ENCODE measurements around the gene GRIN2C.

GRIN2C gene

DNA sequence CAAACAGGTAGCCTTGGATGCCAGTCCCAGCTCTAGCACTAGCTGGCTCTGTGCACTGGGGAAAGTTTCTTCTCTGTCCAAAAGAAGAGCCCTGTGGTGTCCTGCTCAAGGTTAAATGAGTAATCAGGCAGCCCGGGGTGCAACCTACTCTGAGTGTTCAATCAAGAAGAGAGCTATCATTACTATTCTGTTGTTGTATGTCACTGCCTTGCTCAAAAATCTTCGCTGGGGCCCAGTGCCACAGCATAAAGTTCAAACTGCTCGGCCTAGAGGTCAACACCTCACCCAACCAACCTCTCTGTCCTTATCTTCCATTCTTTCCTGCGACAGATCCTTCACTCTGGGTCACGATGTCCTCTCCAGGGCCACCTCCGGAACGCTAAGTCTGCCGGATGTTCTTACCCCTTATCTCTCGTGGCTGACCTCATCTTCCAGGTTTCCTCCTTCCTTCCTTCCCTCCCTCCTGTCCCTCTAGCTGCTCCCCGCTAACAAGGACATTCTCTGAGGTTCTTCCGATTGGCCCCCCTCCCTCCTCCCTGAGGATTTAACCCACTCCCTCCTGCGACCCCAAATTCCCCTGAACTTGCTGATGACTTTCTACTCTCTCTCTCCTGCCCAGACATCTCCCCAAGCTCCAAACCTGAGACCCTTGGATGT lies 8.7 kb upstream of the GRIN2C start:
- no peaks in the 10 kb centered on the region for H3K27me3 ChIP-seq (ENCODE audit: insufficient read depth, low read length)
- H3K4me1 ChIP-seq (ENCODE audit: insufficient read depth, low read length, severe bottlenecking) = peaks cover 7% of the 10 kb centered on the region
- H3K27ac ChIP-seq (ENCODE audit: low read depth, low read length, poor library complexity, severe bottlenecking) = no peak overlapping the region
- H3F3A ChIP-seq (ENCODE audit: insufficient read depth, low read length) = no peaks in the 10 kb centered on the region
- H3K4me3 ChIP-seq (ENCODE audit: low read depth, low read length, poor library complexity, severe bottlenecking) = no peak overlapping the region
- TF ChIP-seq, protein P1, sequence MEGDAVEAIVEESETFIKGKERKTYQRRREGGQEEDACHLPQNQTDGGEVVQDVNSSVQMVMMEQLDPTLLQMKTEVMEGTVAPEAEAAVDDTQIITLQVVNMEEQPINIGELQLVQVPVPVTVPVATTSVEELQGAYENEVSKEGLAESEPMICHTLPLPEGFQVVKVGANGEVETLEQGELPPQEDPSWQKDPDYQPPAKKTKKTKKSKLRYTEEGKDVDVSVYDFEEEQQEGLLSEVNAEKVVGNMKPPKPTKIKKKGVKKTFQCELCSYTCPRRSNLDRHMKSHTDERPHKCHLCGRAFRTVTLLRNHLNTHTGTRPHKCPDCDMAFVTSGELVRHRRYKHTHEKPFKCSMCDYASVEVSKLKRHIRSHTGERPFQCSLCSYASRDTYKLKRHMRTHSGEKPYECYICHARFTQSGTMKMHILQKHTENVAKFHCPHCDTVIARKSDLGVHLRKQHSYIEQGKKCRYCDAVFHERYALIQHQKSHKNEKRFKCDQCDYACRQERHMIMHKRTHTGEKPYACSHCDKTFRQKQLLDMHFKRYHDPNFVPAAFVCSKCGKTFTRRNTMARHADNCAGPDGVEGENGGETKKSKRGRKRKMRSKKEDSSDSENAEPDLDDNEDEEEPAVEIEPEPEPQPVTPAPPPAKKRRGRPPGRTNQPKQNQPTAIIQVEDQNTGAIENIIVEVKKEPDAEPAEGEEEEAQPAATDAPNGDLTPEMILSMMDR (IDR thresholded peaks at IDR 0.05; ENCODE audit: low read length) = no peak
- no peak for TF ChIP-seq EZH2 (IDR thresholded peaks at IDR 0.05; ENCODE audit: borderline replicate concordance, low read length)
- no peak overlapping the region for H2AFZ ChIP-seq (ENCODE audit: low read length)
- H3K4me2 ChIP-seq (ENCODE audit: low read length) = no peak overlapping the region
- no peaks in the 10 kb centered on the region for H3K79me2 ChIP-seq (ENCODE audit: insufficient read depth, low read length)
- H3K9me2 ChIP-seq (ENCODE audit: low read depth, low read length) = no peaks in the 10 kb centered on the region
- no peaks in the 10 kb centered on the region for H3K36me3 ChIP-seq (ENCODE audit: insufficient read depth, low read length)
- no peaks in the 10 kb centered on the region for H3K9me3 ChIP-seq (ENCODE audit: low read length)
- H4K20me1 ChIP-seq (ENCODE audit: insufficient read depth, low read length) = no peaks in the 10 kb centered on the region
- H3K9ac ChIP-seq (ENCODE audit: low read length) = no peak overlapping the region

DNA sequence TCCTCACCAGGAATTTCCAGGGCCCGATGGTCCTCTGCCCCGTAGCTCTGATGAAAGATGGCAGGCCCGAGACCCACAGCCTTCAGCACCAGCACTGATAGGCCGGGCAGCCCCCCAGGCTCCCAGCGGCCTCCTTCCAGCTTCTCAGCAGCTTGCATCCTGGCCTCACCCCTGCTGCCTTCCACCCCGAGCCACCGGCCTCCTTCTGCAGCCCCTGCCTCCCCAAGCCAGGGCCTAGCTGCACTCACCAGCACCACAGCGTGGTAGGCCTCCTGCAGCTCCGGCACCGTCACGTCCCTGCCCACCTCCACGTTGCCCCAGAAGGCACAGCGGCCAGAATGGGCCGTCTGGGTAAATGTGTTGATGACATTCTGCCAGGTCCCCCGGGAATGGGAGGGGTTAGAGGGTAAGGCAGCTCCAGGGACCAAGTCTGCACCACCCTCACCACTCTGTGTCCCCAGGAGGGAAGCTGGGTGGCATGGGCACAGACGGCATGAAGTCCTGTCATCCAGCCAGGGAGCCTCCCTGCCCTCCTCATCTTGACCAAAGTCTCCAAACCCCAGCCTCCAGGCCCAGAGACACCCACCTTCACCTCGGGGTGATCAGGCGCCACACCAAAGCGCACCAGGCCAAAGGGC lies 6.6 kb upstream of the GRIN2C start:
- Histone ChIP-seq H3K9me3 (ENCODE audit: low read length) (no peaks in the 10 kb centered on the region), H3K36me3 (ENCODE audit: insufficient read depth, low read length) (no peaks in the 10 kb centered on the region), H3K27me3 (ENCODE audit: insufficient read depth, low read length) (no peaks in the 10 kb centered on the region; the same call in 1 of the 2 replicates), H3K9me2 (ENCODE audit: low read depth, low read length) (no peaks in the 10 kb centered on the region), H3K4me2 (ENCODE audit: low read length) (no peak overlapping the region), H3F3A (ENCODE audit: insufficient read depth, low read length) (no peaks in the 10 kb centered on the region), H3K27ac (ENCODE audit: low read depth, low read length, poor library complexity, severe bottlenecking) (no peak overlapping the region), H3K79me2 (ENCODE audit: insufficient read depth, low read length) (no peaks in the 10 kb centered on the region), H3K4me1 (ENCODE audit: insufficient read depth, low read length, severe bottlenecking) (no peaks in the 10 kb centered on the region), H4K20me1 (ENCODE audit: insufficient read depth, low read length) (no peaks in the 10 kb centered on the region), H2AFZ (ENCODE audit: low read length) (no peak overlapping the region), H3K4me3 (ENCODE audit: low read depth, low read length, poor library complexity, severe bottlenecking) (no peak overlapping the region), H3K9ac (ENCODE audit: low read length) (no peak overlapping the region)
- TF ChIP-seq, protein P1 (IDR thresholded peaks at IDR 0.05; ENCODE audit: low read length) = no peak
- TF ChIP-seq EZH2 (IDR thresholded peaks at IDR 0.05; ENCODE audit: borderline replicate concordance, low read length) = no peak

DNA sequence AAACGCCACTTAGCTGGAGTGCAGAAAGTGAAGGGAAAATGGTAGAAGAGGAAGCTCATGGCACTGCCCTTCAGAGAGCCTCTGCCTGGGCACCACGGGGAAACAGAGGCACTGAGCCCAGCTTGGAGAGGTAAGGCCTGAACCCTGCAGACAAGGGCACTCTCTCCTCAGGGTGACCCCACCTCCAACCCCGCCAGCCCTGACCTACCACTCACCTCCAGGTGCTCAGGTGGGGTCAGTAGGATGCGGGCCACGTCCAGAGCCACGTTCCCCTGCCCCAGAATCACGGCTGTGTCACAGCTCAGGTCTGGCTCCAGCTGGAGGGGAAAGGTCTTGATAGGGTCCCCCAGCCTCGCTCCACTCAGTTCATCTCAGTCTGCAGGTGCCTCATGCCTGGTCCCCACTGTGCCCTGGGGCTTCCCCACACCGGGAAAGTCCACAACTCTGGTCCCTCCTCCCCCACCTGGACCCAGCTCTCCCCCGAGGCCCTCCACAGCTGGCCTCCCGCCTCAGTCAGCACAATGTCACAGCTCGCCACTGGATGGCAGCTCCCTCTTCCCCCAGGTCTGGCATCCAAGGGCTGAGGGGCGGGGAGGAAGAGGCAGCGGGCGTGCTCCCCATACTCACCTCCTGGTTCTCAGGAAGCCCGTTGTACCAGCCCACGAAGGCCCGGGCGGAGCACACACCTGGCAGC lies 6.0 kb upstream of the GRIN2C start:
- Histone ChIP-seq H3K36me3 (ENCODE audit: insufficient read depth, low read length) (no peaks in the 10 kb centered on the region), H2AFZ (ENCODE audit: low read length) (no peak overlapping the region), H3K79me2 (ENCODE audit: insufficient read depth, low read length) (no peaks in the 10 kb centered on the region), H3K4me1 (ENCODE audit: insufficient read depth, low read length, severe bottlenecking) (no peaks in the 10 kb centered on the region), H4K20me1 (ENCODE audit: insufficient read depth, low read length) (no peaks in the 10 kb centered on the region), H3K4me3 (ENCODE audit: low read depth, low read length, poor library complexity, severe bottlenecking) (no peak overlapping the region), H3K9me2 (ENCODE audit: low read depth, low read length) (no peaks in the 10 kb centered on the region), H3K27ac (ENCODE audit: low read depth, low read length, poor library complexity, severe bottlenecking) (no peak overlapping the region), H3K9me3 (ENCODE audit: low read length) (no peaks in the 10 kb centered on the region), H3K27me3 (ENCODE audit: insufficient read depth, low read length) (no peaks in the 10 kb centered on the region; the same call in 1 of the 2 replicates), H3F3A (ENCODE audit: insufficient read depth, low read length) (no peaks in the 10 kb centered on the region), H3K4me2 (ENCODE audit: low read length) (no peak overlapping the region), H3K9ac (ENCODE audit: low read length) (no peak overlapping the region)
- TF ChIP-seq, protein P1 (IDR thresholded peaks at IDR 0.05; ENCODE audit: low read length) = peak; percentile 12; the same call in 1 of the 2 replicates
- no peak for TF ChIP-seq EZH2 (IDR thresholded peaks at IDR 0.05; ENCODE audit: borderline replicate concordance, low read length)

All from OCI-LY1 (cell line).